Cardiac fibroblast (primary cell): Measurements from ENCODE around the gene NFIB.
A peak's percentile ranks its signal among the peaks of the same experiment; 100 is the strongest.

Experiments used
- DNase-seq, 2 donors: peaks; one replicate each; pipeline versions ENCODE4 v3.0.0 to v3.0.0-alpha.2; 2010; ENCODE audit warnings: low read depth in 2 of 2
- H3K4me3 ChIP-seq, 2 donors: replicated peaks in 1 of 2; 1 replicate in 1 of 2; 2 replicates in 1 of 2; pipeline ENCODE4 v1.5.1; 2011; ENCODE audit warnings: low read depth in 2 of 2, low read length in 2 of 2, mild to moderate bottlenecking in 2 of 2, moderate library complexity in 1 of 2
- CTCF ChIP-seq: IDR thresholded peaks from one replicate; pipeline ENCODE4 v1.5.1; 2011; ENCODE audit warnings: low read depth, mild to moderate bottlenecking, low read length, inconsistent platforms

The NFIB gene

GRCh38 chr9:14308853-14309145 lies 5.1 kb downstream of the NFIB start:
- no peak for TF ChIP-seq CTCF
- DNase-seq, result peak in 1 of 2 donors; percentile 13
- no peak overlapping the region for H3K4me3 ChIP-seq

GRCh38 chr9:14307989-14308852 lies 5.7 kb downstream of the NFIB start:
- DNase-seq, result peak; percentile 24 to 72
- no peak for TF ChIP-seq CTCF
- peak overlapping the region in 1 of 2 donors; percentile 9 for H3K4me3 ChIP-seq

GRCh38 chr9:14306672-14307660 lies 7.0 kb downstream of the NFIB start:
- no peak for TF ChIP-seq CTCF
- peak; percentile 37 to 74 for DNase-seq
- peak overlapping the region in 1 of 2 donors; percentile 31 for H3K4me3 ChIP-seq

- no peak overlapping the region for H3K4me3 ChIP-seq
- no peak for DNase-seq
- TF ChIP-seq CTCF, result no peak
These were observed 7.8 kb downstream of the NFIB start for GRCh38 chr9:14306188-14306587.

GRCh38 chr9:14304259-14304658 lies 9.7 kb downstream of the NFIB start:
- no peak for DNase-seq
- no peak overlapping the region for H3K4me3 ChIP-seq
- TF ChIP-seq CTCF, result no peak

- no peak for DNase-seq
- H3K4me3 ChIP-seq, result no peak overlapping the region
These were observed 10.4 kb downstream of the NFIB start for GRCh38 chr9:14303521-14303920.

More at GRCh38 chr9:14303521-14303920, 10.4 kb downstream of the NFIB start:
- no peak for TF ChIP-seq CTCF
